Gastrocnemius medialis (tissue), 4 donors: ENCODE results near the gene CHSY1.

ENCODE experiments used
- POLR2A ChIP-seq, 2 donors: fragments of 450-650 bp; IDR thresholded peaks; one replicate each; pipeline ENCODE4 v1.6.1; 2017; ENCODE audit warnings: antibody characterized with exemption in 2 of 2, mild to moderate bottlenecking in 2 of 2, moderate library complexity in 2 of 2
- TF ChIP-seq, protein P1 (sequence below), 5 experiments: fragments of 450-650 bp in 3 of 5; fragments of 200-600 bp in 2 of 5; sonication (generic) in 2 of 5; IDR thresholded peaks in 4 of 5; conservative IDR thresholded peaks in 1 of 5; 1 replicate in 4 of 5; 2 replicates in 1 of 5; pipeline ENCODE4 v1.5.1; 2016 to 2019; ENCODE audit warnings: antibody characterized with exemption in 5 of 5, mild to moderate bottlenecking in 3 of 5, moderate library complexity in 3 of 5

DNA sequence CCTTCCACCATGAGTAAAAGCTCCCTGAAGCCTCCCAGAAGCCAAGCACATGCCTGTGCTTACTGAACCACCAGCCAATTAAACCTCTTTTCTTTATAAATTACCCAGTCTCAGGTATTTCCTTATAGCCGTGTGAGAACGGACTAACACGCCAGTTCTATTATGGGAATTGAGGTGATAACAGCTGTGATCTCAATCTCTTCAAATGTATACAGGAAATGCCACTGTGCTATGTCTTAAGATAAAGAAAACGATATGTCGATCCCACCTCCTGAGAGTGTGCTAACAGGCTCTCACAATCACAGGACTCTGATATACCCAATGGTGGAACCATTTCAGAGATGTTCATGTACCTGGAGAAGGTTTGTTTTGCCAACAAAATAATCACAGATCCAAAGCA is 26.2 kb downstream of the CHSY1 start:
- TF ChIP-seq, protein P1, sequence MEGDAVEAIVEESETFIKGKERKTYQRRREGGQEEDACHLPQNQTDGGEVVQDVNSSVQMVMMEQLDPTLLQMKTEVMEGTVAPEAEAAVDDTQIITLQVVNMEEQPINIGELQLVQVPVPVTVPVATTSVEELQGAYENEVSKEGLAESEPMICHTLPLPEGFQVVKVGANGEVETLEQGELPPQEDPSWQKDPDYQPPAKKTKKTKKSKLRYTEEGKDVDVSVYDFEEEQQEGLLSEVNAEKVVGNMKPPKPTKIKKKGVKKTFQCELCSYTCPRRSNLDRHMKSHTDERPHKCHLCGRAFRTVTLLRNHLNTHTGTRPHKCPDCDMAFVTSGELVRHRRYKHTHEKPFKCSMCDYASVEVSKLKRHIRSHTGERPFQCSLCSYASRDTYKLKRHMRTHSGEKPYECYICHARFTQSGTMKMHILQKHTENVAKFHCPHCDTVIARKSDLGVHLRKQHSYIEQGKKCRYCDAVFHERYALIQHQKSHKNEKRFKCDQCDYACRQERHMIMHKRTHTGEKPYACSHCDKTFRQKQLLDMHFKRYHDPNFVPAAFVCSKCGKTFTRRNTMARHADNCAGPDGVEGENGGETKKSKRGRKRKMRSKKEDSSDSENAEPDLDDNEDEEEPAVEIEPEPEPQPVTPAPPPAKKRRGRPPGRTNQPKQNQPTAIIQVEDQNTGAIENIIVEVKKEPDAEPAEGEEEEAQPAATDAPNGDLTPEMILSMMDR (IDR thresholded peaks at IDR 0.05 in 4 of 5, conservative IDR thresholded peaks at IDR 0.05 in 1 of 5): no peak
- no peak for TF ChIP-seq POLR2A (IDR thresholded peaks at IDR 0.05)
